HCT116 (cell line): ENCODE measurements around the gene LIPI.

Source experiments
- ATF3 ChIP-seq: IDR thresholded peaks from 2 replicates; pipeline ENCODE4 v1.6.1; 2012
- CTCF ChIP-seq, 3 experiments: fragments of 200-600 bp in 1 of 3; sonication (generic) in 1 of 3; IDR thresholded peaks in 2 of 3; conservative IDR thresholded peaks in 1 of 3; 2 replicates each; pipeline ENCODE4 v1.5.1; 2012 to 2017; ENCODE audit warnings: low read depth in 2 of 3, low read length in 2 of 3, antibody characterized with exemption in 1 of 3, borderline replicate concordance in 1 of 3, control low read depth in 1 of 3, mild to moderate bottlenecking in 1 of 3, mixed read lengths in 1 of 3, mixed run types in 1 of 3, moderate library complexity in 1 of 3; ENCODE audit not compliant: insufficient read depth in 1 of 3
- ELF1 ChIP-seq: IDR thresholded peaks from 2 replicates; pipeline ENCODE4 v1.6.1; 2012; ENCODE audit warnings: low read depth, borderline replicate concordance
- POLR2A ChIP-seq: IDR thresholded peaks from 2 replicates; pipeline ENCODE4 v1.7.0; 2011; ENCODE audit warnings: borderline replicate concordance; ENCODE audit not compliant: insufficient read depth, insufficient read length; ENCODE audit errors: extremely low read depth
- SIN3A ChIP-seq: IDR thresholded peaks from 2 replicates; pipeline ENCODE4 v1.6.1; 2012; ENCODE audit warnings: low read depth
- SP1 ChIP-seq: IDR thresholded peaks from 2 replicates; pipeline ENCODE4 v1.6.1; 2012; ENCODE audit warnings: low read depth
- ZBTB33 ChIP-seq: IDR thresholded peaks from 2 replicates; pipeline ENCODE4 v1.6.1; 2011; ENCODE audit warnings: mild to moderate bottlenecking, low read length, moderate library complexity; ENCODE audit not compliant: insufficient replicate concordance; ENCODE audit errors: extremely low read depth
- ZNF274 ChIP-seq: fragments of 200-500 bp; sonication (Bioruptor generic); IDR thresholded peaks from 2 replicates; pipeline ENCODE4 v1.6.1; 2014; ENCODE audit warnings: mild to moderate bottlenecking, low read depth, low read length, inconsistent platforms

DNA sequence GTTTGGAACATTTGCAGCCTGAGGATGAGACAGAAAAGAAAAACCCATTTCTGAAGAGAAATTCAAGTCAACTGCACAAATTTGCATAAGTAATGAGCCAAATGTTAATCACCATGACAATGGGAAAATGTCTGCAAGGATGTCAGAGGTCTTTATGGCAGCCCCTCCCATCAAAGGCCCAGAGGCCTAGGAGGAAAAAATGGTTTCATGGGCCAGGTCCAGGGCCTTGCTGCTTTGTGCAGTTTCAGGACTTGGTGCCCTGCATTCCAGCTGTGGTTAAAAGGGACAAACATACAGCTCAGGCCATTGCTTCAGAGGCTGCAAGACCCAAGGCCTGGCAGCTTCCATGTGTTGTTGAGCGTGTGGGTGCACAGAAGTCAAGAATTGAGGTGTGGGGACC lies 18.6 kb upstream of the LIPI start:
- TF ChIP-seq CTCF (IDR thresholded peaks at IDR 0.05 in 2 of 3, conservative IDR thresholded peaks at IDR 0.05 in 1 of 3; ENCODE audit: borderline replicate concordance in 1 of 3, insufficient read depth in 1 of 3, low read depth in 2 of 3, low read length in 2 of 3) (no peak), ZBTB33 (no peak), POLR2A (no peak), SP1 (no peak), ZNF274 (no peak), ATF3 (no peak), SIN3A (no peak), ELF1 (no peak)
